GM19438 (cell line): Measurements from ENCODE around the gene PCDH12.
"Not testable (repeated sequence)": the region's sequence is repeated elsewhere in the genome, so short reads cannot be mapped to it uniquely, and the experiment has no call there.

Experiments
- ATAC-seq: cut with Tn5 transposase; IDR thresholded peaks from one replicate; pipeline ENCODE4 v1.9.1; 2021; ENCODE audit warnings: low read depth; ENCODE audit not compliant: unreplicated experiment

PCDH12 gene

GRCh38 chr5:141941307-141941706 is 16.7 kb downstream of the PCDH12 start:
- ATAC-seq: no peak

GRCh38 chr5:141940695-141941271 is 17.2 kb downstream of the PCDH12 start:
- ATAC-seq: no peak

- no peak for ATAC-seq
Observed at GRCh38 chr5:141935538-141935937, 22.5 kb downstream of the PCDH12 start.

- ATAC-seq: no peak
Observed at GRCh38 chr5:141934099-141934844, 23.7 kb downstream of the PCDH12 start.

- no peak for ATAC-seq
Observed at GRCh38 chr5:141933151-141933550, 24.9 kb downstream of the PCDH12 start.

GRCh38 chr5:141931694-141932093 is 26.3 kb downstream of the PCDH12 start:
- ATAC-seq: no peak

GRCh38 chr5:141929398-141930058 is 28.5 kb downstream of the PCDH12 start:
- no peak for ATAC-seq

GRCh38 chr5:141928051-141928450 is 30.0 kb downstream of the PCDH12 start:
- no peak for ATAC-seq

GRCh38 chr5:141926434-141926833 is 31.6 kb downstream of the PCDH12 start:
- ATAC-seq: no peak

- peak; percentile 99 for ATAC-seq
Observed at GRCh38 chr5:141923448-141924313, 34.3 kb downstream of the PCDH12 start, which contains the start of gene DELE1. Gene DELE1, plus strand, starts transcription at chr5:141923871. Its CDS starts 71 bp downstream, at chr5:141923942.

- ATAC-seq: not testable (repeated sequence)
Observed at GRCh38 chr5:141922827-141923447, 35.1 kb downstream of the PCDH12 start.

GRCh38 chr5:141920771-141921170 is 37.2 kb downstream of the PCDH12 start:
- ATAC-seq: no peak

GRCh38 chr5:141919218-141920119 is 38.5 kb downstream of the PCDH12 start:
- ATAC-seq: no peak

GRCh38 chr5:141917760-141918159 is 40.2 kb downstream of the PCDH12 start:
- ATAC-seq: no peak

GRCh38 chr5:141916522-141916921 is 41.5 kb downstream of the PCDH12 start:
- ATAC-seq: no peak

- no peak for ATAC-seq
Observed at GRCh38 chr5:141915881-141916336, 42.1 kb downstream of the PCDH12 start.

- no peak for ATAC-seq
Observed at GRCh38 chr5:141914797-141915196, 43.2 kb downstream of the PCDH12 start.

GRCh38 chr5:141914199-141914743 is 43.7 kb downstream of the PCDH12 start:
- peak; percentile 81 for ATAC-seq
